Measurements from ENCODE around the gene SYNGAP1. TPM values are rescaled to one million over a fixed set of nuclear protein-coding genes. Genes with fewer than 3 reads are reported as not detected.

Gene SYNGAP1
- total RNA-seq, 1 donor from 2014 or later, result 14.1 TPM

DNA sequence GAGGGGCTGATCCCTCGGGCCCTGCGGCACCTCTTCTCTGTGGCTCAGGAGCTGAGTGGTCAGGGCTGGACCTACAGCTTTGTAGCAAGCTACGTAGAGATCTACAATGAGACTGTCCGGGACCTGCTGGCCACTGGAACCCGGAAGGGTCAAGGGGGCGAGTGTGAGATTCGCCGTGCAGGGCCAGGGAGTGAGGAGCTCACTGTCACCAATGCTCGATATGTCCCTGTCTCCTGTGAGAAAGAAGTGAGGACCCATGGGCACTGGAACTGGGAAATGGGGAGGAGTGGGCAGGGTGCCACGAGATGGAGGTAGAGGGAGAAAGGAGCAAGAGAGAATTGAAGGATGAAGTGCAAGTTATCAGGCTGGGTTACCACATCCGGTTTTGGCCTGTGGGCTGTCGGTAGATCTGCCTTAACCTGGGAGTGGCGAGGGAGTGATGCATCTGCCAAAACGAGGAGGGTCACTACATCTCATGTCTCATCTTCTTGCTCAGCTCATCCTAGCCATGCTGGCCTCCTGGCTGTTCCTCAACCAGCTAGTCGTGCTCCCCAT, 14.4 kb upstream of the SYNGAP1 start:
- no peak overlapping the region for H3K27ac Mint-ChIP-seq
- H3K36me3 ChIP-seq, result peaks cover 10% of the 10 kb centered on the region

DNA sequence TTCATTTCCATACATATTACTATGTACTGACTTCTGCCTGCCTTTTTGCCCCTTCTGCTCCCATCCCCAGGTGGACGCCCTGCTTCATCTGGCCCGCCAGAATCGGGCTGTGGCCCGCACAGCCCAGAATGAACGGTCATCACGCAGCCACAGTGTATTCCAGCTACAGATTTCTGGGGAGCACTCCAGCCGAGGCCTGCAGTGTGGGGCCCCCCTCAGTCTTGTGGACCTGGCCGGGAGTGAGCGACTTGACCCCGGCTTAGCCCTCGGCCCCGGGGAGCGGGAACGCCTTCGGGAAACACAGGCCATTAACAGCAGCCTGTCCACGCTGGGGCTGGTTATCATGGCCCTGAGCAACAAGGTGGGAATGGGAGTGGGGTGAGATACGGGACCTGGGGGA, 13.7 kb upstream of the SYNGAP1 start:
- Histone ChIP-seq H3K4me2 (no peak overlapping the region), H3K27ac (no peak overlapping the region), H2AFZ (replicated peaks) (no peak overlapping the region), H3K9ac (no peak overlapping the region), H3K4me1 (no peaks in the 10 kb centered on the region), H3K36me3 (peaks cover 10% of the 10 kb centered on the region), H3K79me2 (ENCODE audit: low read depth) (peaks cover 19% of the 10 kb centered on the region), H3F3A (ENCODE audit: low read depth) (peaks cover 35% of the 10 kb centered on the region), H4K20me1 (ENCODE audit: low read depth) (no peaks in the 10 kb centered on the region), H3K27me3 (no peaks in the 10 kb centered on the region), H3K4me3 (no peak overlapping the region), H3K9me3 (ENCODE audit: low read depth) (no peaks in the 10 kb centered on the region)
- TF ChIP-seq, protein P1, sequence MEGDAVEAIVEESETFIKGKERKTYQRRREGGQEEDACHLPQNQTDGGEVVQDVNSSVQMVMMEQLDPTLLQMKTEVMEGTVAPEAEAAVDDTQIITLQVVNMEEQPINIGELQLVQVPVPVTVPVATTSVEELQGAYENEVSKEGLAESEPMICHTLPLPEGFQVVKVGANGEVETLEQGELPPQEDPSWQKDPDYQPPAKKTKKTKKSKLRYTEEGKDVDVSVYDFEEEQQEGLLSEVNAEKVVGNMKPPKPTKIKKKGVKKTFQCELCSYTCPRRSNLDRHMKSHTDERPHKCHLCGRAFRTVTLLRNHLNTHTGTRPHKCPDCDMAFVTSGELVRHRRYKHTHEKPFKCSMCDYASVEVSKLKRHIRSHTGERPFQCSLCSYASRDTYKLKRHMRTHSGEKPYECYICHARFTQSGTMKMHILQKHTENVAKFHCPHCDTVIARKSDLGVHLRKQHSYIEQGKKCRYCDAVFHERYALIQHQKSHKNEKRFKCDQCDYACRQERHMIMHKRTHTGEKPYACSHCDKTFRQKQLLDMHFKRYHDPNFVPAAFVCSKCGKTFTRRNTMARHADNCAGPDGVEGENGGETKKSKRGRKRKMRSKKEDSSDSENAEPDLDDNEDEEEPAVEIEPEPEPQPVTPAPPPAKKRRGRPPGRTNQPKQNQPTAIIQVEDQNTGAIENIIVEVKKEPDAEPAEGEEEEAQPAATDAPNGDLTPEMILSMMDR (IDR thresholded peaks at IDR 0.05), result no peak
- TF ChIP-seq EZH2phosphoT487 (IDR thresholded peaks at IDR 0.05), result no peak
- TF ChIP-seq EZH2 (IDR thresholded peaks at IDR 0.05), result no peak
- Mint-ChIP-seq H3K4me1 (peaks cover 10% of the 10 kb centered on the region), H3K27ac (no peak overlapping the region), H3K9me3 (no peaks in the 10 kb centered on the region), H3K27me3 (ENCODE audit: insufficient read depth, low read depth) (no peaks in the 10 kb centered on the region), H3K36me3 (peaks cover 26% of the 10 kb centered on the region), H3K4me3 (no peak overlapping the region)
- no peak for DNase-seq (ENCODE audit: low spot score)

More for the DNA sequence above, 14.4 kb upstream of the SYNGAP1 start:
- Histone ChIP-seq H3K4me3 (no peak overlapping the region), H4K20me1 (ENCODE audit: low read depth) (peaks cover 3% of the 10 kb centered on the region), H3F3A (ENCODE audit: low read depth) (peaks cover 34% of the 10 kb centered on the region), H3K27ac (no peak overlapping the region), H3K79me2 (ENCODE audit: low read depth) (peaks cover 22% of the 10 kb centered on the region), H3K9me3 (ENCODE audit: low read depth) (no peaks in the 10 kb centered on the region), H3K4me1 (no peaks in the 10 kb centered on the region), H3K9ac (no peak overlapping the region), H3K4me2 (no peak overlapping the region), H3K27me3 (no peaks in the 10 kb centered on the region), H2AFZ (replicated peaks) (no peak overlapping the region)
- no peak for DNase-seq (ENCODE audit: low spot score)
- no peak overlapping the region for H3K4me3 Mint-ChIP-seq
- H3K9me3 Mint-ChIP-seq, result no peaks in the 10 kb centered on the region
- TF ChIP-seq EZH2 (IDR thresholded peaks at IDR 0.05), result no peak
- TF ChIP-seq, protein P1 (IDR thresholded peaks at IDR 0.05), result no peak
- no peak for TF ChIP-seq EZH2phosphoT487 (IDR thresholded peaks at IDR 0.05)
- peaks cover 26% of the 10 kb centered on the region for H3K36me3 Mint-ChIP-seq
- H3K27me3 Mint-ChIP-seq (ENCODE audit: insufficient read depth, low read depth), result no peaks in the 10 kb centered on the region
- H3K4me1 Mint-ChIP-seq, result peaks cover 10% of the 10 kb centered on the region

DNA sequence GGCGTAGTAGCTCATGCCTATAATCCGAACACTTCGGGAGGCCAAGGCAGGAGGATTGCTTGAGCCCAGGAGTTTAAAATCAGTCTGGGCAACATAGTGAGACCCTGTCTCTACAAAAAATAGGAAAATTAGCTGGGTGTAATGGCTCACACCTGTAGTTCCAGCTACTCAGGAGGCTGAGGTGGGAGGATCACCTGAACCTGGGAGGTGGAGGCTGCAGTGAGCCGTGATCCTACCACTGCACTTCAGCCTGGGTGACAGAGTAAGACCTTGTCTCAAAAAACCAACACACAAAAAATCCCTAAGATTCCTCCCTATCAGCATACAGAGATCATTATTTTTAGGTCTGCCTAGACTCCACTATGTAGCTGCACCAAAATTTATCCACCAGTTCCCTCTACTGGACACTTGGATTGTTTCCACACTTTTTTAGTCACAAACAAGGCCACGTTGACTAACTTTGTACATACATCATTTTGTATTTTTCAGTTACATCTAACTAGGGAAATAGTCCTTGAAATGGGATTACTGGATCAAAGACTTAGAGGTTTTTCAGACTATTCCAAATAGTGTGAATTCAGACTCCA, 12.6 kb upstream of the SYNGAP1 start:
- Histone ChIP-seq H3K27ac (no peak overlapping the region), H3K4me3 (no peak overlapping the region), H3K9ac (no peak overlapping the region), H3K79me2 (ENCODE audit: low read depth) (peaks cover 19% of the 10 kb centered on the region), H3K4me2 (no peak overlapping the region), H3K9me3 (ENCODE audit: low read depth) (no peaks in the 10 kb centered on the region), H3F3A (ENCODE audit: low read depth) (peaks cover 45% of the 10 kb centered on the region), H4K20me1 (ENCODE audit: low read depth) (no peaks in the 10 kb centered on the region), H3K4me1 (peaks cover 4% of the 10 kb centered on the region), H3K27me3 (no peaks in the 10 kb centered on the region), H2AFZ (replicated peaks) (no peak overlapping the region), H3K36me3 (peaks cover 10% of the 10 kb centered on the region)
- no peak overlapping the region for H3K27ac Mint-ChIP-seq
- peaks cover 15% of the 10 kb centered on the region for H3K4me1 Mint-ChIP-seq
- no peak overlapping the region for H3K4me3 Mint-ChIP-seq
- TF ChIP-seq, protein P1 (IDR thresholded peaks at IDR 0.05), result peak; percentile 19
- TF ChIP-seq EZH2 (IDR thresholded peaks at IDR 0.05), result no peak
- no peak for TF ChIP-seq EZH2phosphoT487 (IDR thresholded peaks at IDR 0.05)
- H3K27me3 Mint-ChIP-seq (ENCODE audit: insufficient read depth, low read depth), result peaks cover 6% of the 10 kb centered on the region
- H3K36me3 Mint-ChIP-seq, result peaks cover 30% of the 10 kb centered on the region
- no peak for DNase-seq (ENCODE audit: low spot score)
- no peaks in the 10 kb centered on the region for H3K9me3 Mint-ChIP-seq
